ENCODE measurements around the gene RPL36. TPM values are rescaled to one million over a fixed set of nuclear protein-coding genes. Genes with fewer than 3 reads are reported as not detected.

The RPL36 gene
- total and polyA plus RNA-seq, 4 donors: 47.2 to 556 (median 321) TPM

- peaks cover 4 to 22% (median 13%) of the 10 kb centered on the region in 4 donors for H3K4me1 ChIP-seq (ENCODE audit: control insufficient read depth in 4 of 4, insufficient read depth in 4 of 4, low read length in 3 of 4)
- TF ChIP-seq GABPA (IDR thresholded peaks at IDR 0.05 in 1 of 2, conservative IDR thresholded peaks at IDR 0.05 in 1 of 2): no peak
- TF ChIP-seq JUND (IDR thresholded peaks at IDR 0.05): no peak
- TF ChIP-seq NR2F2 (IDR thresholded peaks at IDR 0.05): no peak
- no peak for TF ChIP-seq RAD21 (IDR thresholded peaks at IDR 0.05)
- TF ChIP-seq CTCF (IDR thresholded peaks at IDR 0.05; ENCODE audit: low read depth, low read length, missing input control): no peak
- no peak for TF ChIP-seq RXRA (IDR thresholded peaks at IDR 0.05)
- TF ChIP-seq SP1 (IDR thresholded peaks at IDR 0.05): no peak
- no peak for TF ChIP-seq HNF4G (IDR thresholded peaks at IDR 0.05)
- no peak for TF ChIP-seq ATF3 (IDR thresholded peaks at IDR 0.05)
- TF ChIP-seq TAF1 (conservative IDR thresholded peaks at IDR 0.05): no peak
- no peak for TF ChIP-seq FOXA2 (IDR thresholded peaks at IDR 0.05)
- TF ChIP-seq REST (IDR thresholded peaks at IDR 0.05): no peak
- no peak for DNase-seq (ENCODE audit: low spot score)
These were observed 13.0 kb upstream of the RPL36 start for GRCh38 chr19:5677136-5677535.

GRCh38 chr19:5677580-5677979, 12.5 kb upstream of the RPL36 start:
- H3K4me3 ChIP-seq (ENCODE audit: low read depth in 1 of 3, low read length in 3 of 3): no peak overlapping the region
- DNase-seq (ENCODE audit: low spot score): no peak
- H3K9me3 ChIP-seq (ENCODE audit: control insufficient read depth in 4 of 4, low read length in 3 of 4): no peaks in the 10 kb centered on the region
- WGBS: 94% methylated on average over 9 of the region's 9 CpGs
- H3K4me1 ChIP-seq (ENCODE audit: control insufficient read depth in 4 of 4, insufficient read depth in 4 of 4, low read length in 3 of 4): peaks cover 4 to 22% (median 13%) of the 10 kb centered on the region in 4 donors
- H3K27me3 ChIP-seq (ENCODE audit: control insufficient read depth in 4 of 4, insufficient read depth in 4 of 4, low read length in 3 of 4): no peaks in the 10 kb centered on the region
- no peak overlapping the region for H3K9ac ChIP-seq (ENCODE audit: low read depth in 1 of 2, low read length in 2 of 2)
- no peak for TF ChIP-seq HNF4G (IDR thresholded peaks at IDR 0.05)
- TF ChIP-seq REST (IDR thresholded peaks at IDR 0.05): no peak
- TF ChIP-seq SP1 (IDR thresholded peaks at IDR 0.05): no peak
- TF ChIP-seq JUND (IDR thresholded peaks at IDR 0.05): no peak
- TF ChIP-seq, protein P1, sequence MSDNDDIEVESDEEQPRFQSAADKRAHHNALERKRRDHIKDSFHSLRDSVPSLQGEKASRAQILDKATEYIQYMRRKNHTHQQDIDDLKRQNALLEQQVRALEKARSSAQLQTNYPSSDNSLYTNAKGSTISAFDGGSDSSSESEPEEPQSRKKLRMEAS (IDR thresholded peaks at IDR 0.05): no peak
- no peak for TF ChIP-seq NR2F2 (IDR thresholded peaks at IDR 0.05)
- TF ChIP-seq CTCF (IDR thresholded peaks at IDR 0.05; ENCODE audit: low read depth, low read length, missing input control): no peak
- TF ChIP-seq YY1 (IDR thresholded peaks at IDR 0.05): no peak
- TF ChIP-seq HNF4A (conservative IDR thresholded peaks at IDR 0.05): no peak
- no peak for TF ChIP-seq ATF3 (IDR thresholded peaks at IDR 0.05)
- TF ChIP-seq FOXA1 (IDR thresholded peaks at IDR 0.05): no peak
- no peak for TF ChIP-seq GABPA (IDR thresholded peaks at IDR 0.05 in 1 of 2, conservative IDR thresholded peaks at IDR 0.05 in 1 of 2)
- H3K36me3 ChIP-seq (ENCODE audit: control insufficient read depth in 4 of 4, insufficient read depth in 3 of 4, low read depth in 1 of 4, low read length in 3 of 4): no peaks in the 10 kb centered on the region
- H3K27ac ChIP-seq (ENCODE audit: low read depth in 1 of 2, low read length in 2 of 2): no peak overlapping the region

More at GRCh38 chr19:5677136-5677535, 13.0 kb upstream of the RPL36 start:
- no peak overlapping the region for H3K9ac ChIP-seq (ENCODE audit: low read depth in 1 of 2, low read length in 2 of 2)
- no peaks in the 10 kb centered on the region for H3K27me3 ChIP-seq (ENCODE audit: control insufficient read depth in 4 of 4, insufficient read depth in 4 of 4, low read length in 3 of 4)
- H3K36me3 ChIP-seq (ENCODE audit: control insufficient read depth in 4 of 4, insufficient read depth in 3 of 4, low read depth in 1 of 4, low read length in 3 of 4): no peaks in the 10 kb centered on the region
- 93% methylated on average over 10 of the region's 10 CpGs for WGBS
- H3K9me3 ChIP-seq (ENCODE audit: control insufficient read depth in 4 of 4, low read length in 3 of 4): no peaks in the 10 kb centered on the region
- no peak overlapping the region for H3K27ac ChIP-seq (ENCODE audit: low read depth in 1 of 2, low read length in 2 of 2)
- H3K4me3 ChIP-seq (ENCODE audit: low read depth in 1 of 3, low read length in 3 of 3): no peak overlapping the region
